GM08714 (cell line): ENCODE data around the gene GPR107.

Source experiments
- H3K4me3 ChIP-seq: fragments of 200-500 bp; sonication (Bioruptor generic); 2 replicates; pipeline ENCODE4 v1.5.1; 2014; ENCODE audit warnings: mild to moderate bottlenecking, low read length, inconsistent platforms
- ZNF274 ChIP-seq: IDR thresholded peaks from 2 replicates; pipeline ENCODE4 v1.6.1; 2012; ENCODE audit warnings: mild to moderate bottlenecking, low read depth, low read length

GPR107 gene

DNA sequence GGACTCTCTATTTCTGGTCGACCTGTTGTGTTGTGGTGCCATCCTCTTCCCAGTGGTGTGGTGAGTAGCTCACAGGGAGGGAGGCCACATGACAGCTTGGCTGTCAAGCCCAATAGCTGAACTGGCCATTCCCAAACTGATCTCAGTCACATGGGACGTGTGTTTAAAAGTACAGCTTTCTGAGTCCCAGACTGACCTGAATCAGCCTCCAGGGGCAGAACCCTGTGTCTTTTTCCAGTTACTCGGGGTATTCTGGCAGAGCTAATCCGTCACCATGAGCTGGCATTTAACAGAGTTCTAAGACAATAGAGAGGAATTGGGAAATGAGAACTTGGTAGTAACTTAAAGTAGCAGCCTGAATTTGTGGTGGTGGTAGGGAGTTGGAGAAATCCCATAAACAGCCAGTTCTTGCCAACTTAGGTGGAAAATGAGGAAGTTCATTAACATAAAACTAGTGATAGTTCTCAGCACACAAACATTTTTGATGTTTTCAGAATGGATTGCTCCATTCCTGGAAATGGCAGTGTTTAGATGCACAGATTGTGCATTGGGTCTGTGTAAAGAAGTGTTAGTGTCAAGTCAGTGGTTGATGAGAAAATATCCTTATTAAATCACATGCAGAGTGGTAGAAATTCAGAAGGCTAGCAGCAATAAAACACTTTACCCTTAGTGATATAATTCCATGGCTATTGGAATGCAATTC lies 50.9 kb downstream of the GPR107 start:
- TF ChIP-seq ZNF274: no peak
- H3K4me3 ChIP-seq: no peak overlapping the region

DNA sequence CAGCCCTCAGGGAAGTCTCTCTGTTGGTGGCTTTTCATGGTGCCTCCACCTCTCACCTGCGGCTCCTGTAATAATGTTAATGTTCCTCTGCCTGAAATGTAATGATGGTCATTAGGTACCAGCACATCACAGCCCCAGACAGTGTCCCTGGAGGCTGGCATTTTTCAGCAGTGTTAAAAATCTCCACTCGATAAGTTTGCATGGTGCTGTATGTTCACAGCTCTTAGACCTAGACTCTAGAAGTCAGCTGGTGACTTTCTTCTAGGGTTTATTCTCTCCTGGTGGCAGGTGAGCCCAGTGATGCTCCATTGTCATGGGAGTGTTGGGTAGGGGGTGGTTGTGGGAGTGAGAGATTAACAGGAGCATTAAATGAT lies 53.1 kb downstream of the GPR107 start:
- no peak for TF ChIP-seq ZNF274
- H3K4me3 ChIP-seq: no peak overlapping the region

- no peak for TF ChIP-seq ZNF274
- no peak overlapping the region for H3K4me3 ChIP-seq
Measured at GRCh38 chr9:130107234-130107861, 53.6 kb downstream of the GPR107 start.

DNA sequence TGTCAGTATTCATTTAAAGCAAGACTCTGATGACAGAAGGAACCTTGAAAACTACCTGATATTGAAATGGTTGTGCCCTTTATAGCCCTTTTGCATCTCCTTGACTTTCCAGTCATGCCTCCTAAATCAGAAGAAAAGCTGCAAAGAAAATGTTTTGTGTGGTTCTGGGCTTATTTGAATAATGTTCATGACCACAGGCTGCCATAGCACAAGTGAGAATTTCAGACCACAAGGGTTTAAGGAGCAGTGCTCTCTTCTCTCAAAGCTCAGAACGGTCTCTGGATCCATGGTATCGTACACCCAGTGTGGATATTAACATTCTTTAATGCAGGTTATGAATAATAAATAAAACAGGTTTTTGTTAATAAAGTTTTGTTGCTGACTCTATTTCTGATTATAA lies 54.2 kb downstream of the GPR107 start:
- H3K4me3 ChIP-seq: no peak overlapping the region
- no peak for TF ChIP-seq ZNF274

DNA sequence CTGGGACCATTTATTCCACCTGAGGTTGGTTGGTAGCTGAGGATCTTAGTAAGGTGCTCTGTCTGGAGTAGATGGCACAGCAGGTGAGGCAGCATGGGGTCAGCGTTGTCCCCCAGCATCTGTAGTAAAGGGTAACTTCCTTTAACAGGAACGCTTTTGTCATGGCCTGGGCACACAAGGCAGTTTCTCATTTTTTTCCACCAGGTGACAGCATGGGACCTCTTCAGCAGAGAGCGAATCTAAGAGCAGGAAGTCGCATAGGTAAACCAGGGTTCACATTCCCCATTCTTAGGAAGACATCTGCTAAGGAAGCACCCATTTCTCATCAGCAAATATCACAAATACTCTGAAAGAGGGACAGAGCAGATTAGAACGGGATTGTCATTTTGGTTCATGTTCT lies 56.5 kb downstream of the GPR107 start:
- TF ChIP-seq ZNF274: no peak
- no peak overlapping the region for H3K4me3 ChIP-seq

- no peak for TF ChIP-seq ZNF274
- no peak overlapping the region for H3K4me3 ChIP-seq
Measured at GRCh38 chr9:130110596-130111021, 56.9 kb downstream of the GPR107 start.

- H3K4me3 ChIP-seq: no peak overlapping the region
- TF ChIP-seq ZNF274: no peak
Measured at GRCh38 chr9:130111786-130112537, 58.3 kb downstream of the GPR107 start.

DNA sequence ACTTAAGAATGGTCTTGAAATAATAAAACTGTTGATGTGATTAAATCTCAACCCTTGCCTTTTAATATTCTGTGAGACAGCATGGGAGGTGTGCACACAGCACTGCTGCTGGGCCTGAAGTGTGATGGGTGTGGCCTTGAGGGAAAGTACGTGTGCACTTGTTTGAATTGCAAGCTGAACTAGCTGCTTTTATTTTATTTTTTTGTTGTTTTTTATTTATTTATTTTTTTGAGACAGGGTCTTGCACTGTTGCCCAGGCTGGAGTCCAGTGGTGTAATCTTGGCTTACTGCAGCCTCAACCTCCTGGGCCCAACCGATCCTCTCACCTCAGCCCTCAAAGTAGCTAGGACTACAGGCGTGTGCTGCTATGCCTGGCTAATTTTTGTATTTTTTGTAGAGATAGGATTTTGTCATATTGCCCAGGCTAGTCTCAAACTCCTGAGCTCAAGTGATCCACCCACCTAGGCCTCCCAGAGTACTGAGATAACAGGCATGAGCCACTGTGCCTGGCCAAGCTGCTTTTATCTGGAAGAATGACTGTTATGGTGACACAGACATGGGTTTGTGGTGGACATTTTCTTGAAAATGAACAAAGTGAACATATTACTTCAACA lies 58.9 kb downstream of the GPR107 start:
- no peak for TF ChIP-seq ZNF274

DNA sequence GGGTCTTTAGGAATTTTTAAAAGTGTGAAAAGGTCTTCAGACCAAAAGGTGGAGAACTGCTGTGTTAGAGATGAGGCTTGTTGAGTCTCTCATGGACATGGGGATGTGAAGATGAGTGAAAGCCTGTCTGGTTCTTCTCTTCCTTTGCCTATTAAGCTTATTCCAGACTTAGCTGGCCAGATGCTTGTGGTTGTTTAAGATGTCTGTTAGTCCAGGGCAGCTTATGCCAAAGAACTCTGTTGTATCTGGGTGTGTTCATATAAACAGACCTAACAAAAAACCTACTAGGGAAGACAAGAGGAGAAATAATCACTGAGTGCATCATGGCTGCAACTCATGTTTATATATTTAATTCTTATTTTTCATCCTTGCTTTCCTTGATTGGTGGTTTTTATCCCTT lies 61.0 kb downstream of the GPR107 start:
- TF ChIP-seq ZNF274: no peak
- H3K4me3 ChIP-seq: no peak overlapping the region

More for the DNA sequence above, 58.9 kb downstream of the GPR107 start:
- no peak overlapping the region for H3K4me3 ChIP-seq

GRCh38 chr9:130116346-130116745 lies 62.6 kb downstream of the GPR107 start:
- no peak for TF ChIP-seq ZNF274

GRCh38 chr9:130117376-130117775 lies 63.7 kb downstream of the GPR107 start:
- no peak overlapping the region for H3K4me3 ChIP-seq
- no peak for TF ChIP-seq ZNF274

More at GRCh38 chr9:130116346-130116745, 62.6 kb downstream of the GPR107 start:
- no peak overlapping the region for H3K4me3 ChIP-seq

DNA sequence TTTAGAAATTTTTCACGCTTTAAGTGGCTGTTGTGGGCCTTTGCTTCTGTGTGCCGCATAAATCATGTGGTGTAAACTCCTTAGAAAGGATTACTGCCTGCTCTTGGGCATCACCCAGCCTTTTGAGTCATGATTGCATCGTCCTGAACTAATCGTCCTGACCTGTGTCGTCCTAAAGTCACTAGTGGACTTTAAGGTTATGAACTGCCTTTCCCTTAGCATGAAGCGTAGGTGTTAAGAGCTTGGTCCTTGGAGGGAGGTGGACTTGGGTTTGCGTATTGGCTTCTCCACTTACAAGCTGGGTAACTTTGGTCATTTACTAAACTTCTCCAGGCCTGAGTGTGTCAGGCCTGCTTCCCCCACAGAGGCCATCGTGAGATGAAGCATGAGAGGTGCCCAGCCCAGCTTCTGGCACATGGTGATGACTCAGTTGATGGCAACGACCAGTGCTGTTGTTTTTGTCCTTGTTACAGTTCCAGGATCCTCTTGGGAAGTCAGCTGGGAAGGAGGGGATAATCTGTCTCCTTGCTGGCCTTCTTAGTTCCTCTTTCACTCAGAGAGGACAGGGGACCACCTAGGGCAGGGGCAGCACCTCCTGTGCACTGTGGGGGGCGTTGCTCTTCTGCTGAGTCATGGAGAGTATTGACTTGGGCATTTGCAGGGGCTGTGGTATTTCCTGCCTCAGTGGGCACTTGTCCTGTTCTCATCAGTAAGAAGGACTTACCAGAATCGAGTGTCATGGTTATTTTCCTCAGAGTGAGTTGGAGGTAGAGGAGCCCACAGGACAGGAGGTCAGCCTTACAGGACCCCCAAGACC lies 64.3 kb downstream of the GPR107 start:
- no peak for TF ChIP-seq ZNF274
- H3K4me3 ChIP-seq: no peak overlapping the region

DNA sequence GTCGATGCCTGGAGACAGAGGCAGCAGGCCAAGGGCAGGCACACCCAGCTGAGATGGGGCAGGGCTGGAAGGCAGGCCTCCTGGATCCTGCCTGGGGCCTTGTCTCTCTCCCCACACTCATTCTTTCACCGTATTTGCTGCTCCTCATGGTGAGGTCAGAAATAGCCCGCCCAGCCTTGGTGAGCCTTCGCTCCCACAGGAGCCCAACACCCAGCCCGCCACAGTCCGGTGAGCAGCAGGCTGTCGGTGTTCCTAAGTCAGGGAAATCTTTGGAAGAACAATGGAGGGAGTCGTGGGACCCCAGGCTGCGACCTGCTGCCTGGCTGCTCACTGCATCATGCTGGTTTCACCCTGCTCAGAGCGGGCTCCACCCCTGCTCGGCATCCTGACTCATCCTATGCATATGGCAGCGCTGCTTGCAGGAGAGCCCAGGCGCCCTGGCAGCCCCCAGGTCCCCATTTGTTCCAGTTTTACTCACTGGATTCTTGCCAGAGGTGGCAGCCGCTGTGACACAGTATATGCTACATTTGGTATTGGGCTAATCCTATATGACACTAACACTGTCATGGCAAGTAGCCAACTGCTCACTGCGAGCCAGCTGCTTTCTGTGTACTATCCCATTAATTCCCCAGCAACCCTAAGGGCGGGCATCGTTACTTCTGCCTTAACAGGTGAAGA lies 65.3 kb downstream of the GPR107 start:
- H3K4me3 ChIP-seq: no peak overlapping the region
- TF ChIP-seq ZNF274: no peak
